Vagina (tissue), 2 donors: ENCODE results near the gene COQ8A.

Experiments used
- CTCF ChIP-seq, 3 experiments: fragments of 450-650 bp in 2 of 3; fragments of 200-600 bp in 1 of 3; sonication (generic) in 1 of 3; IDR thresholded peaks; one replicate each; pipeline ENCODE4 v1.5.1; 2017 to 2019; ENCODE audit warnings: antibody characterized with exemption in 3 of 3, mild to moderate bottlenecking in 2 of 3, moderate library complexity in 2 of 3
- POLR2A ChIP-seq, 2 donors: fragments of 450-650 bp; IDR thresholded peaks; one replicate each; pipeline ENCODE4 v1.6.1; 2017; ENCODE audit warnings: antibody characterized with exemption in 2 of 2, mild to moderate bottlenecking in 2 of 2, moderate library complexity in 2 of 2
- POLR2AphosphoS5 ChIP-seq, 2 donors: sonication (generic); formaldehyde crosslinking; IDR thresholded peaks; one replicate each; pipeline ENCODE4 v1.9.0; 2017; ENCODE audit warnings: antibody characterized with exemption in 2 of 2, mild to moderate bottlenecking in 2 of 2, low read depth in 1 of 2; ENCODE audit not compliant: insufficient read depth in 1 of 2

DNA sequence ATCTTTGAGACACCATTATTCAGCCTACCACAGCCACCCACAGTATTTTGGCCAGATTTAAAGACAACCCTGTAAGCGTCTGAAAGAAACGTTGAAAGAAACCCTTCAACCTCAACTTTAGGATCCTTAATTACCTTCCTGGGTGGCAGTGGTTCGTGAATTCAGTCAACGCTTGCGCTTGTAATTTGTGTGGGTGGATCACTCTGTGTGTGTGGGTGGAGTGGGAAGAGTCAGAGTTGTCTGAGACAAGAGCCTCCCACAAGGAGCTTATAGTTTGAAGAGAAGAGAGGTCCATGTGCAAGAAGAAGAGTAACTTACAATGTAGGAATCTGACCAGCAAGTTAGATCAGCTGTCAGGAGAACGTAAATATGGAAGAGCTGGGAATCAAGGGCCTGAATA, 8.4 kb downstream of the COQ8A start:
- TF ChIP-seq CTCF (IDR thresholded peaks at IDR 0.05), result no peak
- TF ChIP-seq POLR2AphosphoS5 (IDR thresholded peaks at IDR 0.05; ENCODE audit: insufficient read depth in 1 of 2, low read depth in 1 of 2), result no peak
- no peak for TF ChIP-seq POLR2A (IDR thresholded peaks at IDR 0.05)
